NCI-H82 treated with DMSO at 0.1 percent for 48 hours (cell line): ENCODE results near the gene BMP4.
"Not testable (repeated sequence)": the region's sequence is repeated elsewhere in the genome, so short reads cannot be mapped to it uniquely, and the experiment has no call there.

ENCODE experiments used
- DNase-seq: peaks from one replicate; lab custom pipeline; 2025; ENCODE audit not compliant: unreplicated experiment; lab: John Stamatoyannopoulos, UW

BMP4 gene

GRCh38 chr14:53956427-53957201, at the start of gene BMP4:
Gene BMP4 (minus strand): TSS chr14:53956825. CDS start chr14:53952222, 4,603 bp downstream.
- DNase-seq = no peak

DNA sequence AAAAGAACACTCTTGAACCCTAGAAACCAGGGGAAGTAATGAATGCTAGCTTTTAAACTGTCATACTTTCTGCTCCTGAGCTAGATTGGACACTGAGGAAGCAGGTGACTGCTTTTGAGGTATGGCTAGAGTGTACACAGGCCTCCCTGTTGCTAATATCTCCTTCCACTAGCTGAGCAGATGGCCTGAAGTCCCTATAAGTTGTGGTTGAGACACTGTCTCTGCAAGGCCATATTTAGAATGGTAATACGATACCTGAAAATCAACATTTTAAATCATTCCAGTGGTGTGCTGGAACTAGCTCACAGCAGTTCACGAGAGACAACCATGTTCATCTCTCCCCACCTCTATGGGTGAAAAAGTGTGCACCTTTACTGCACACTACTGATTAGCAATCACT, 46.4 kb upstream of the BMP4 start:
- no peak for DNase-seq

- DNase-seq = no peak
These were observed 46.0 kb upstream of the BMP4 start for GRCh38 chr14:54002653-54003052.

GRCh38 chr14:54001189-54001878, 44.7 kb upstream of the BMP4 start:
- DNase-seq = no peak

DNA sequence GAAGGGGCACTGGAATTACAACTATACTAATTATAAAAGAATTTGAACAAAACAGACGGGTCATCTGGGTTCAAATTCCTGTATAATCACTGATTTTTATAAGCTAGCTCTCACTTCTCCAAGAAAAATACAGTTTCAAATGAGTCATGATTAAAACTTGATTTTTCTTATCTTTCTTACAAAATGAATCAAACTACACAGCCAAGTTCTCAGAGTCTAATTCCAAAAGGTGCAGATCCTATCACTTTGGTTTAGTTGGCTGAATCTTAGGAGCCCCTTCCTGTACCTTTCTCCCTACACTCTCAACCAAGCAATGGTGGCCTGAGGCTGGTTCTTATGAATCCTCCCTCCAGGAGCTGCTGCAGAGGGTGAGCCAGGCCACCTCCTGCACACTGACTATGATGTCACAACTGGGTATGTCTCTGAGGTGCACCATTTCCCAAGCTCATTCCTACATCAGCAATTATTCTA, 43.8 kb upstream of the BMP4 start:
- no peak for DNase-seq

GRCh38 chr14:53999061-53999488, 42.5 kb upstream of the BMP4 start:
- no peak for DNase-seq

GRCh38 chr14:53996041-53996440, 39.4 kb upstream of the BMP4 start:
- no peak for DNase-seq

DNA sequence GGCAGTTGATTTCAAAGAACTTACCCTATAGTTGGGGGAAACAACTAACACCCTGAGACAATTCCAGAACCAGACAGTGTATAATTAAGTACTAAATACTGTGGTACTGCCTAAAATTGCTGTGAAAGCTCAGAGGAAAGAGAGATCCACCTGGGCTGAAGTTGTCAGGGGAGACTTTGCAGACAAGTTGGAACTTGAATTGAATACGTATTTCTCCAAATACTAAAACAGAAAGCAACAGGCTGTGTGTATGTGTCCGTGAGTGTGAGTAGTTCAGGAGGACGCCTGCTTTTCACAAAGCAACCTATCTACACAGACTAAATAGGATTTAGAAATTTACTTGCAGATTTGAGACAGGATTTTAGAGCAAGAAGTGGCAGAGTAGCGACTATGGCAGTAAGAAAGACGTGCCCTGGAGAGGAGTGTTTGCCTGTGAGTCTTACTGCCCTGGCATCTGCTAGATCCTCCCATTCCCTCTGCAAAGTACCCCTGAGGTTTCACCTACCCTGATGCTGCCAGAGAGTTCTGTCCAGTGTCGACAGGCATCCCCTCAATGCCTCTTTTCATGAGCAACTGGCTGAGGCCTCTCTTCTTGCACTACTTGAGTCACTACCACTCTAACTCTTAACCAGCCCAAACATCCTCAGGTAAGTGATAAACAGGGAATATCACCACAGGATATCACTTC, 37.4 kb upstream of the BMP4 start:
- no peak for DNase-seq

GRCh38 chr14:53990978-53991377, 34.4 kb upstream of the BMP4 start:
- DNase-seq = no peak

- DNase-seq = not testable (repeated sequence)
These were observed 30.1 kb upstream of the BMP4 start for GRCh38 chr14:53986718-53987117.

DNA sequence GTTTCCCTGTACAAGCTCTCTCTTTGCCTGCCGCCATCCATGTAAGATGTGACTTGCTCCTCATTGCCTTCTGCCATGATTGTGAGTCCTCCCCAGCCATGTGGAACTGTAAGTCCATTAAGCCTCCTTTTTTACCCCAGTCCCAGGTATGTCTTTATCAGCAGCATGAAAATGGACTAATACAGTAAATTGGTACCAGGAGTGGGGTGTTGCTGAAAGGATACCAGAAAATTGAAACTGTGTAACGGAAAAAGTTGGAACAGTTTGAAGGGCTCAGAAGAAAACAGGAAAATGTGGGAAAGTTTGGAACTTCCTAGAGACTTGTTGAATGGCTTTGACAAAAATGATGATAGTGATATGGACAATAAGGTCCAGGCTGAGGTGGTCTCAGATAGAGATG, 28.3 kb upstream of the BMP4 start:
- not testable (repeated sequence) for DNase-seq

DNA sequence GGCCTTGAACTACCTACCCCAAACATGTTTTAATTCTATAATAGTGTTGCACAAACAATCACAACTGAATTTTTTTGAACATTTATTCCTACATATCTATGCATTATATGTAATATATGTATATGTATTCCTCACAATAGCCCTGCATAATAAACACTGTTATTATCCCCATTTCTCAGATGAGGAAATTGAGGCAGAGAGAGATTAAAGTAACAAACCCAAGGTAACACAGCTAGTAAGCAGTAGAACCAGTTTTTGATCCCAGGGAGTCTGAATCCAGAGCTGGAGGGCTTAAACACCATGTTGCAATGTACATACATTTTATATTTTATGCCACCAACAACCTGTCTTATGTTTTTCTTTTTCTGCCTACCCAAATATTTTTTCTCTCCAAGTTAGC, 26.5 kb upstream of the BMP4 start:
- no peak for DNase-seq

GRCh38 chr14:53982546-53982945, 25.9 kb upstream of the BMP4 start:
- no peak for DNase-seq

DNA sequence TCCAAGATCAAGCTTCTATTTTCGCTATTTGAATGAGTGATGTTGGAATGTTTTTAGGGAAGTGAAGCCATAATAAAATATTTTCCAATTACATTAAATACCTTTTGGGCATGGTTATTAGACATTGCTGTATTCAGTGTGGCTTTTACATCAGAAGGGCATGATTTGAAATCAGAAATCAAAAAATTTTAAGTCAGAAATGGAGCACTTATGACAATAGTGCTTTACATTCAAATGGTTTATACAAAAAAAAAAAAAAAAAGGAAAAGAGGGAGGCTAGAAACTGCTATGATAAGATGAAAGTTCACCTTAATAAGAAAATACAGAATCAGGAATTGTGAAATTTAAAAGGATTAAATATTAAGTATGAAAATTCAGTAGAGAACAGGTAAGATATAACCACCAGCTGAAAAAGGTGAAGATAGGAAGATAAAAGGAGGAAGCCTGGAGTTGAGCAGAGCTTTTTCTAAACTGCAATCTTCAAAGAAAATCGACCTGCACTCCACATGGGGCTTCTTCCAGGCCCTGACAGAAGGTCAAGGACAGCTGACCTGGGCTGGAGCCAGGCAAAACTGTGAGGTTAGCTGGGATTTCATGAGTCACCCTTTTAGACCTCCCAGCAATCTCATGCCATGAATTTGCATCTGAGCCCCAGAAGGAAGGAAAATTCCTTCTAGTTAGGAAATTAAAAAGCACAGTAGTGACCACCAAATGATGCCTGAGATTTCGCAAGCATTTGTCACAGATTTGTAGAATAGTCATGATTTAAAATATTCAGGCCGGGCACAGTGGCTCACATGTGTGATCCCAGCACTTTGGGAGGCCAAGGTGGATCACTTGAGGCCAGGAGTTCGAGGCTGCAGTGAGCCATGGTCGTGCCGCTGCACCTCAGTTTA, 23.4 kb upstream of the BMP4 start:
- no peak for DNase-seq

DNA sequence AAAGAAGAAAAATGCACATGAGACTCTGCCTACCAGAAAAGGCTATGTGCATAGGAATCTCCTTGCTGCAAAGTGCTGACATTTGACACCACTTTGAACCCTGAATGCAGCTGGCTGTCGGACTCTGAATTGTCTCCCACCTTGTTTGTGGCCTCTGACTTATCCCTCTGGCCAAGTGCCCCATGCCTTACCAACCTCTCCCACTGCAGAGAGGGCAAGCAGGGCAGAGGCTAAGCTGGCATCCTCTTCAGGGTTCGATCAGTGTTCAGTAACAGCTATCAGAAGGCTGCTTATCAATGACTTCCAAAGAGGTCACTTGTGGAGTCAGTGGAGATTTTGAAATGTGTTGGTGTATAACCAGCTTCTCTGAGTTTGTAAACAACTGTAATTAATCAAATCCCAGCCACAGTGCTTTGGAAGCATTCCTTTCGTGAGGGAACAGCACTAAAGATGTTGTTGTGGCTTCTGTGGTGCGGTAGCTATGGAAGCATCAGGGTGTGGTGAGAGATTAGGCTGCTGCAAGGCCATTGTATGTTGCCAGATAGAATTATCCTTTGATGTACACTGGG, 22.6 kb upstream of the BMP4 start:
- no peak for DNase-seq

GRCh38 chr14:53978194-53978593, 21.6 kb upstream of the BMP4 start:
- no peak for DNase-seq

GRCh38 chr14:53975444-53975843, 18.8 kb upstream of the BMP4 start:
- no peak for DNase-seq

DNA sequence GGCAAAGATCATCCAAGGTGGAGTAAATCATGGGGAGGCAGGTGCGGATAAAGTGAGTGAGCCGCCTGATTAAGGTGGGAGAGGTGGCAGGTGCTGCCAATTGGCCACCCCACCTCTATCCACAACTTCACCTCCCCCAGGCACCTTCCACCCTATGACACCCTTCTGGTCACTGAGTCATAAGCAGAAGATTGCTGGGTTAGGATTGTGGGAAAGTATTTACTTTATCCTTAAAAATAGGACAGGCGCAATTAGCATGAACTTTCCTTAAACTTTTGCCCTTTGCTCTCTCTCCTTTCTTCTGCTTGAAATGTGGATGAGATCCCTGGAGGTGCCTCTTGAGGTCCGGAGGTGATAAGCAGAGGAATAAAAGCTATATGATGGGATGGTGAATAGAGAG, 14.9 kb upstream of the BMP4 start:
- DNase-seq = no peak

DNA sequence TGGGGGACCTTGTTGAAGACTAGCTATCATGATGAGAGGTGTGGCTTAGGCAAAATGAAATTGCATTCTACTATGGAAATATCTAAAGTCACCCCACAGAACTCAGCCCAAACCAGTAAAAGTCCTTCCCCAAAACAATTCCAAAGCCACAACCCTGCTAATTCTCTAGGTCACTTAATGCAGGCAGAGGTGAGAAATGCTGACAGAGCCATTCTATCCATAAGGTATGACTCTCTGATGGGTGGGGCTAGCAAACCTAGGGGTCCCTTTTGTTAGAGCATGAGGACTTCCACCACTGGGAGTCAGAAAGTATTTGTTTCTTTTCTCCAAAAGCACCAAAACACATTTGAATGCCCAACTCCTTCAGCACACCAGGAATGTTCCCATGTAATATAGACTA, 12.7 kb upstream of the BMP4 start:
- no peak for DNase-seq

- no peak for DNase-seq
These were observed 12.1 kb upstream of the BMP4 start for GRCh38 chr14:53968726-53969125.

DNA sequence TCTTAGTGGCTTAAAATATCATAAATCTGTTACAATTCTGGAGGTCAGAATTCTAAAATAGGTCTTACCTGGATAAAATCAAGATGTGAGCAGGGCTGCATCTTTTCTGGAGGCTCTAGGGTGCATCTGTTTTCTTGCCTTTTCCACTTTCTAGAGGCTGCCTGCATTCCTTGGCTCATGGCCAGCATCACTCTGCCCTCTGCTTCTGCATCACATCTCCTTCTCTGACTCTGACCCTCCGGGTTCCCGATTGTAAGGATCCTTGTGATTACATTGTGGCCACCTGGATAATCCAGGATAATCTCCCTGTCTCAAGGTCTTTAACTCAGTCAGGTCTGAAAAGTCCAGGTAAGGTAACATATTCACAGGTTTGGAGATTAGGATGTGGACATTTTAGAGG, 11.0 kb upstream of the BMP4 start:
- DNase-seq = no peak
